IMR-90 (cell line): ENCODE data around the gene CRYAA. TPM values are rescaled to one million over a fixed set of nuclear protein-coding genes. Genes with fewer than 3 reads are reported as not detected.

ENCODE experiments used
- ATAC-seq: fragments of 200-7000 bp; cut with Tn5 transposase; 2 replicates; pipeline ENCODE4 v1.9.1; 2020; ENCODE audit warnings: low read depth, mild to moderate bottlenecking, moderate library complexity
- BruUV-seq: library from RNA; stranded (reverse); fragments of 400-500 nt; replicated peaks from 2 replicates; lab custom pipeline; 2021; lab: Mats Ljungman, UMichigan
- CTCF ChIA-PET: fragments of 300-600 bp; formaldehyde crosslinking; extraction: SDS; loops from one replicate; lab custom pipeline; 2021; ENCODE audit warnings: antibody characterized with exemption; lab: Yijun Ruan, JAX
- POLR2A ChIA-PET: fragments of 300-600 bp; sonication (Branson Sonifier 250); formaldehyde crosslinking; loops from one replicate; lab custom pipeline; 2022; ENCODE audit warnings: antibody characterized with exemption; ENCODE audit not compliant: unreplicated experiment; lab: Charles Lee
- DNase-seq: peaks from one replicate; pipeline ENCODE4 v3.0.0; 2013
- H2AFZ ChIP-seq: replicated peaks from 2 replicates; pipeline ENCODE3; 2013; ENCODE audit warnings: low read length, mild to moderate bottlenecking; ENCODE audit not compliant: poor library complexity
- H2AK5ac ChIP-seq: 2 replicates; pipeline ENCODE4 v1.6.1; 2013; ENCODE audit warnings: low read depth, low read length, inconsistent platforms
- H2AK9ac ChIP-seq: replicated peaks from 2 replicates; pipeline ENCODE3; 2013; ENCODE audit warnings: mild to moderate bottlenecking, low read depth, low read length, moderate library complexity; ENCODE audit not compliant: poor library complexity
- H2BK120ac ChIP-seq: 2 replicates; pipeline ENCODE4 v1.6.1; 2013; ENCODE audit warnings: low read depth, low read length, inconsistent platforms
- H2BK15ac ChIP-seq: 3 replicates; pipeline ENCODE4 v1.6.1; 2013; ENCODE audit warnings: low read depth, low read length, inconsistent platforms
- H2BK20ac ChIP-seq: 2 replicates; pipeline ENCODE4 v1.6.1; 2013; ENCODE audit warnings: low read depth, mild to moderate bottlenecking, inconsistent platforms, low read length, moderate library complexity
- H2BK5ac ChIP-seq: 2 replicates; pipeline ENCODE4 v1.6.1; 2013; ENCODE audit warnings: mild to moderate bottlenecking, low read depth, low read length, inconsistent platforms; ENCODE audit not compliant: poor library complexity, severe bottlenecking
- H3K14ac ChIP-seq: replicated peaks from 2 replicates; pipeline ENCODE4 v1.6.1; 2013; ENCODE audit warnings: low read depth, low read length, inconsistent platforms
- H3K18ac ChIP-seq: 2 replicates; pipeline ENCODE4 v1.6.1; 2013; ENCODE audit warnings: low read depth, low read length, control low read depth
- H3K23ac ChIP-seq: 2 replicates; pipeline ENCODE4 v1.6.1; 2013; ENCODE audit warnings: low read depth, low read length, inconsistent platforms
- H3K27ac ChIP-seq: 2 replicates; pipeline ENCODE4 v1.5.1; 2013; ENCODE audit warnings: mild to moderate bottlenecking, control low read depth, low read length; ENCODE audit not compliant: insufficient read depth
- H3K27me3 ChIP-seq: 2 replicates; pipeline ENCODE4 v1.6.1; 2013; ENCODE audit warnings: low read length; ENCODE audit not compliant: control insufficient read depth, insufficient read depth
- H3K36me3 ChIP-seq: 2 replicates; pipeline ENCODE4 v1.6.1; 2013; ENCODE audit warnings: low read length, mixed read lengths; ENCODE audit not compliant: control insufficient read depth, insufficient read depth
- H3K4ac ChIP-seq: 2 replicates; pipeline ENCODE4 v1.6.1; 2013; ENCODE audit warnings: low read depth, low read length, inconsistent platforms
- H3K4me1 ChIP-seq: 2 replicates; pipeline ENCODE4 v1.6.1; 2013; ENCODE audit warnings: low read length, mixed read lengths; ENCODE audit not compliant: control insufficient read depth, insufficient read depth
- H3K4me2 ChIP-seq: 2 replicates; pipeline ENCODE4 v1.6.1; 2013; ENCODE audit warnings: low read depth, mild to moderate bottlenecking, control low read depth, low read length, moderate library complexity
- H3K4me3 ChIP-seq: 2 replicates; pipeline ENCODE4 v1.5.1; 2013; ENCODE audit warnings: low read depth, mild to moderate bottlenecking, control low read depth, low read length, moderate library complexity; ENCODE audit not compliant: insufficient read depth
- H3K56ac ChIP-seq: 2 replicates; pipeline ENCODE4 v1.6.1; 2013; ENCODE audit warnings: low read length, inconsistent platforms; ENCODE audit not compliant: insufficient read depth; ENCODE audit errors: extremely low read depth
- H3K79me1 ChIP-seq, 2 experiments: 2 replicates each; pipeline ENCODE4 v1.6.1; 2013; ENCODE audit warnings: low read length in 2 of 2, inconsistent platforms in 1 of 2, low read depth in 1 of 2
- H3K9ac ChIP-seq: 2 replicates; pipeline ENCODE4 v1.6.1; 2013; ENCODE audit warnings: low read depth, low read length, control low read depth
- H3K9me1 ChIP-seq: 2 replicates; pipeline ENCODE4 v1.6.1; 2013; ENCODE audit warnings: low read length, inconsistent platforms; ENCODE audit not compliant: insufficient read depth
- H3K9me3 ChIP-seq: 2 replicates; pipeline ENCODE4 v1.6.1; 2013; ENCODE audit warnings: low read length; ENCODE audit not compliant: control insufficient read depth, insufficient read depth
- H4K20me1 ChIP-seq: 2 replicates; pipeline ENCODE4 v1.6.1; 2013; ENCODE audit warnings: low read length, inconsistent platforms; ENCODE audit not compliant: insufficient read depth
- H4K5ac ChIP-seq: 2 replicates; pipeline ENCODE4 v1.6.1; 2013; ENCODE audit warnings: mild to moderate bottlenecking, low read depth, low read length, control low read depth
- H4K8ac ChIP-seq, 2 experiments: 2 replicates each; pipeline ENCODE4 v1.6.1; 2013; ENCODE audit warnings: low read depth in 2 of 2, low read length in 2 of 2, control low read depth in 1 of 2, inconsistent platforms in 1 of 2
- H4K91ac ChIP-seq: 2 replicates; pipeline ENCODE4 v1.6.1; 2013; ENCODE audit warnings: low read depth, low read length, inconsistent platforms; ENCODE audit not compliant: insufficient read depth
- BHLHE40 ChIP-seq: fragments of 150-350 bp; IDR thresholded peaks from 2 replicates; pipeline ENCODE4 v1.6.1; 2016; ENCODE audit warnings: mild to moderate bottlenecking, low read depth, low read length
- CEBPB ChIP-seq: IDR thresholded peaks from 2 replicates; pipeline ENCODE4 v1.6.1; 2012; ENCODE audit warnings: low read depth, low read length, improper control_type of control experiment
- RCOR1 ChIP-seq: IDR thresholded peaks from 2 replicates; pipeline ENCODE4 v1.6.1; 2012; ENCODE audit warnings: mild to moderate bottlenecking, low read length, improper control_type of control experiment; ENCODE audit not compliant: insufficient replicate concordance
- WGBS, 2 experiments: methylation state at CpG; one replicate each; pipeline versions ENCODE4 v1.1.5 to v1.1.7; 2013; ENCODE audit warnings: missing lambda C conversion rate in 2 of 2; ENCODE audit not compliant: insufficient read length in 1 of 2; ENCODE audit errors: extremely low coverage in 2 of 2; 5-methylcytosine and 5-hydroxymethylcytosine counted together
- dilution Hi-C: fragments of 300-500 bp; cut with HindIII; formaldehyde crosslinking; loops from one replicate; pipeline ENCODE4 v1.14.3; 2018; ENCODE audit warnings: low sequenced_read_pairs; ENCODE audit not compliant: unreplicated experiment
- in situ Hi-C: fragments of 300-500 bp; cut with MboI; formaldehyde crosslinking; loops from 3 replicates; pipeline ENCODE4 v1.14.3; 2019; ENCODE audit warnings: low sequenced_read_pairs, inconsistent platforms, mixed read lengths
- intact Hi-C: fragments of 100-400 bp; cut with micrococcal nuclease; formaldehyde crosslinking; loops from 2 replicates; pipeline ENCODE4 v1.10.0; 2022
- polyA plus RNA-seq, 3 experiments: library from polyadenylated mRNA; depleted of rRNA; stranded (reverse); fragments of >200 nt; gene quantifications; 2 replicates each; pipeline ENCODE4 v1.2.3, GENCODE V29; 2012; ENCODE audit warnings: low replicate concordance in 1 of 3
- total RNA-seq: library from RNA; depleted of rRNA; stranded (reverse); fragments of >200 nt; gene quantifications from 2 replicates; pipeline ENCODE4 v1.2.3, GENCODE V29; 2012
- TF ChIP-seq, protein P1 (sequence below): conservative IDR thresholded peaks from 2 replicates; pipeline ENCODE4 v1.5.1; 2012; ENCODE audit warnings: mild to moderate bottlenecking, low read depth, low read length, improper control_type of control experiment

Gene CRYAA
- total and polyA plus RNA-seq, 2 of the 4 experiments (the other 2 are of a cell fraction) = not detected

DNA sequence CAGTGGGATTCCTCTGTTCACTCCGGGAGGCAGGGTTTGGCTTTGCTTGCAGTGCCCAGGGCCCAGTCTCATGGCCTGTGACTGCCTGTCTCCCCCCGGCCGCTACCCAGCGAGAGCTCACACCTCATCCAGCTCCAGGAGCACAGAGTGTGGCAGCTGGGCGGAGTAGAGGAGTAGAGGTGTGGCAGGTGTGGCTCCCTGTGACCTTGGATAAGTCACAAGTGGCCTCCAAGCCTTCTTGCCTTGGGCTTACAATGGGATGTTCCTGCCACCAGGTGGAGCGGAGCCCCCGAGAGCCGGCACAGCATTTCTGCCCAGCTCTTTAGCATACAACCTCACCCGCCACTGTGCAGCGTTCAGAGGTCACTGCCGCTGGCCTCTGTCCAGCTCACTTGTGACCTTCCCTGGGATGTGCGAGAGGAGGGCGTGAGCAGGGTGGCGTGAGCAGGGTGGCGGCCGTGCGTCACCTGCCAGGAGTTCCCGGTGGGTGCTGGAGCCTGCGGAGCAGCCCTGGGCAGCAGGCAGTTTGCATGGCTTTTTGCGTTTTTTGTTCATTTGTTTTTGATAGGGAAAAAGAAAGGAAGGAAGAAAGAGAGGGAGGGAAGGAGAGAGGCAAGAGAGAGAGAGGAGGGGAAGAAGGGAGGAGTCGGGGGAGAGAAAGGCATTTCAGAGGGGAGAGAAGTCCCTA, 42.4 kb downstream of the CRYAA start:
- H2AK9ac ChIP-seq = no peak overlapping the region
- H3K56ac ChIP-seq = no peak overlapping the region
- WGBS, 2 experiments = 71 to 100% methylated on average over 1 to 10 of the region's 21 CpGs
- H3K4me1 ChIP-seq = peaks cover 2% of the 10 kb centered on the region; the same call in 1 of the 2 replicates
- peaks cover 13% of the 10 kb centered on the region; the same call in 1 of the 2 replicates for H3K27me3 ChIP-seq
- H2BK120ac ChIP-seq = no peak overlapping the region
- H4K8ac ChIP-seq = no peak overlapping the region
- no peaks in the 10 kb centered on the region for H4K20me1 ChIP-seq
- in situ Hi-C loops = no loop called here
- no peak overlapping the region for H3K4ac ChIP-seq
- ChIA-PET POLR2A (no interaction called here), CTCF (no interaction called here)
- no peak overlapping the region for H4K5ac ChIP-seq
- H3K9me3 ChIP-seq = no peaks in the 10 kb centered on the region
- no peak overlapping the region for H3K4me2 ChIP-seq
- no peak overlapping the region for H3K4me3 ChIP-seq
- H4K91ac ChIP-seq = no peak overlapping the region
- no peaks in the 10 kb centered on the region for H3K79me1 ChIP-seq
- H3K27ac ChIP-seq = no peak overlapping the region
- H2AK5ac ChIP-seq = no peak overlapping the region
- DNase-seq = no peak
- no peak overlapping the region for H3K14ac ChIP-seq
- no peak overlapping the region for H3K18ac ChIP-seq
- no peak for ATAC-seq
- no peak overlapping the region for H2BK20ac ChIP-seq
- H3K23ac ChIP-seq = no peak overlapping the region
- H3K9ac ChIP-seq = no peak overlapping the region
- H2BK5ac ChIP-seq = no peak overlapping the region
- H3K36me3 ChIP-seq = no peaks in the 10 kb centered on the region
- intact Hi-C loops = no loop called here
- TF ChIP-seq CEBPB = no peak
- TF ChIP-seq BHLHE40 = no peak
- TF ChIP-seq, protein P1, sequence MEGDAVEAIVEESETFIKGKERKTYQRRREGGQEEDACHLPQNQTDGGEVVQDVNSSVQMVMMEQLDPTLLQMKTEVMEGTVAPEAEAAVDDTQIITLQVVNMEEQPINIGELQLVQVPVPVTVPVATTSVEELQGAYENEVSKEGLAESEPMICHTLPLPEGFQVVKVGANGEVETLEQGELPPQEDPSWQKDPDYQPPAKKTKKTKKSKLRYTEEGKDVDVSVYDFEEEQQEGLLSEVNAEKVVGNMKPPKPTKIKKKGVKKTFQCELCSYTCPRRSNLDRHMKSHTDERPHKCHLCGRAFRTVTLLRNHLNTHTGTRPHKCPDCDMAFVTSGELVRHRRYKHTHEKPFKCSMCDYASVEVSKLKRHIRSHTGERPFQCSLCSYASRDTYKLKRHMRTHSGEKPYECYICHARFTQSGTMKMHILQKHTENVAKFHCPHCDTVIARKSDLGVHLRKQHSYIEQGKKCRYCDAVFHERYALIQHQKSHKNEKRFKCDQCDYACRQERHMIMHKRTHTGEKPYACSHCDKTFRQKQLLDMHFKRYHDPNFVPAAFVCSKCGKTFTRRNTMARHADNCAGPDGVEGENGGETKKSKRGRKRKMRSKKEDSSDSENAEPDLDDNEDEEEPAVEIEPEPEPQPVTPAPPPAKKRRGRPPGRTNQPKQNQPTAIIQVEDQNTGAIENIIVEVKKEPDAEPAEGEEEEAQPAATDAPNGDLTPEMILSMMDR = 0 out of 2 replicates have a peak, but pooled peaks have one; percentile 12
- no peak for TF ChIP-seq RCOR1
- no peaks in the 10 kb centered on the region for H3K9me1 ChIP-seq
- H2BK15ac ChIP-seq = no peak overlapping the region
- no TSS peak for BruUV-seq
- no peak overlapping the region for H2AFZ ChIP-seq
- dilution Hi-C loops = no loop called here
